Effector CD4-positive, alpha-beta T cell (primary cell): ENCODE data around the gene UBN2.
"Not testable (repeated sequence)": the region's sequence is repeated elsewhere in the genome, so short reads cannot be mapped to it uniquely, and the experiment has no call there.

Experiments used
- DNase-seq: peaks from one replicate; pipeline ENCODE4 v3.0.0-alpha.2; 2020
- total RNA-seq: gene quantifications from one replicate; lab custom pipeline; 2026; lab: John Stamatoyannopoulos, UW

UBN2 gene
- total RNA-seq = 41.7 reads per million, percentile 64 among the genes with 10 or more reads in this experiment

DNA sequence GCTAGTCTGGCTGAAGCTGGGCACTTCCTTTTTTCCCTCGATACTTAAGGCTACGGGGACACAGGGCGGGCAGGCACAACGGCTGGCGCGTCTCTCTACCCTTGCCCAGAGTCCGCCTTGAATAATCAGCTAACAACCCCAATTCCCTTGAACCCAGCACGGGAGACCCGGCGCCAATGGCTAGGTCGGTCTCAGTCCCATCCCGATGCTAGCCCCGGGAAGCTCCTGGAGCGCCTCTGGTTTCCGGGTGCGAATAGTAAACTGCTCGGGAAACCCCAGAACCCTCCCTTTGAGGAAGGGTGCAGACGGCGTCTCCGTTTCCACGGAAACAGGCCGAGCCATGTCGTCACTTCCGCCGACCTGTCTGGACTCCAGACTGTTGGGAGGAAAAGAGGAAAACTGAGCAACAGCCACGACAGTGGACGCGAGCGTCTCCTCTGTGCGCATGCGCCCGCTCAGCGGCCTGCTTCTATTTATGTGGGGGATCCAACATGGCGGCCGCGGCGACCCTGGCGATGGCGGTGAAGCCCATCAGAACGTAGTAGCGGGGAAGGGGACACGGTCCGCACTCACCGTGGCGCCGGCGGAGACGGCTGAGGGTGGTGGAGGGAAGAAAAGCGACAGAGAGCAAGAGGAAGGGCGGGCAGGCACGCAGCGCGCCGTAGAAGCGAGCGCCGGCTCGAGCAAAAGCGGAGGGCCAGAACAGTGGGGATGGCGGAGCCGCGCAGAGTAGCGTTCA is at the start of gene UBN2:
Gene UBN2 (plus strand): TSS at position 464 of the 739 bp plus-strand sequence. CDS start 248 bp downstream, at position 712.
- DNase-seq = peak; percentile 83

DNA sequence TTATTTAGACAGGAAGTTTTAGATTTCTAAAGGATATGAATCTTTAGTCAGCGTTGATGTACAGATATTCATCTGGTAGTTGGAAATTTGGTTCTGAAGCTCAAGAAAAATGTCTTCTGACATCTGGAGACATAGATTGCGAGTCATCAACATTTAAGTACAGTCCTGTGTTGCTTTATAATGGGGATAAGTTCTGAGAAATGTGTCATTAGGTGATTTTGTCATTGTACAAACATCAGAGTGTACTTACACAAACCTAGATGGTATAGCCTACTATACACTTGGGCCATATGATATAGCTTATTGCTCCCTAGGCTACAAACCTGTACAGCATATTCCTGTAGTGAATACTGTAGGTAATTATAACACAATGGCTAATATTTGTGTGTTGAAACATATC is 49.6 kb upstream of the UBN2 start:
- DNase-seq = no peak

DNA sequence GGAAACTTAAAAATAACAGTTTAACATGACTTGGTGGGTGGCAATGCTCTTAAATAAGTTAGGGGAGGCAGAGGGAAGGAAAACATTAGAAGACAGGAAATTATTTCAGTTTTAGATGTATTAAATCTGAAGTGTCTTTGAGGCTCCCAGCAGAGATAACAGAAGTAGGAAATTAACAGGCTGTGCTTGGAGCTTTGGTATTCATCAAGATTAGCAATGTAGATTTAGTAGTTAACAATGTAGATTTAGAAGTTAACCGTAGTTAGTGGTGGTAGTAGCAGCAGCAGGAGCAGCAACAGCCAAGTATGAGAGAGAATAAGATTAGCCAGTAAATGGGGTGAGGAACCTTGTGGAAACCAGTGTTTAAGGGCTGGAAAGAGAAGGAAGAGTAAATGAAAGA is 48.7 kb upstream of the UBN2 start:
- no peak for DNase-seq

DNA sequence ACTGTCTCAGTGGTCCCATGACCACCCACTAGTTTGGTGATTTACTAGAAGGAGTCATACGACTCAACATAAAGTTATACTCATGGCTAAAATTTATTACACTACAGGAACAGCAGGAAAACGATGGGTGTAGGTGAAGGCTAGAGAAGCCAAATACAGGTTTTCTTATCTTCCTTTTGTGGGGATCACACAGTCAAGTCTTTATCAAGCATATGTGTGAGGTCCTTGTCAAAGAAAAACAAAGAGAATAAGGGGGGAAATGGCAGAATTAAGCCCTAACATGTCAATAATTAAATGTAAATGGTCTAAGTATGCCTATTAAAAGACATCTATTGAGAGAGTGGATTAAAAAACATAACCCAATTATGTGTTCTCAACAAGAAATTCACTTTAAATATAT is 47.8 kb upstream of the UBN2 start:
- DNase-seq = no peak

- no peak for DNase-seq
These were observed 47.1 kb upstream of the UBN2 start for GRCh38 chr7:139183878-139184338.

GRCh38 chr7:139186146-139186545 is 44.9 kb upstream of the UBN2 start:
- no peak for DNase-seq

DNA sequence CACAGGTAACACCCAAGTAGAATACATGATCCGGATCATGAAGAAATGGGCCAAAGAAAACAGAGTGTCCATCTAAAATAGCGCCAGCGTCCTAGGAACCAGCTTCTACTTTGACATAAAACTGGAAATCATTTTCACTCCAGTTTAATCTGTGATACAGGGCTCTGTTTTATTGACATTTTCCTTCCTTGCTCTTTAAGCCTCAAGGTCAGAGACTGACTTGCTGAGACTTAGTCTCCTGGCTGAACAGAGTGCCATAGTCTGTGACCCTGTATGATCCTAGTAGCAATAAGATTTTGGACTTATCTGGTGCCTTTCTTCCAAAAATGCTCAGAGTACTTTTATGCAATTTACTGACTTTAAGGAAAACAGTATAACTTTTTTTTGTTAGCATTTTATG is 41.7 kb upstream of the UBN2 start:
- DNase-seq = no peak

- no peak for DNase-seq
These were observed 38.9 kb upstream of the UBN2 start for GRCh38 chr7:139192014-139192706.

GRCh38 chr7:139200382-139200781 is 30.7 kb upstream of the UBN2 start:
- no peak for DNase-seq

GRCh38 chr7:139203992-139204391 is 27.0 kb upstream of the UBN2 start:
- no peak for DNase-seq

DNA sequence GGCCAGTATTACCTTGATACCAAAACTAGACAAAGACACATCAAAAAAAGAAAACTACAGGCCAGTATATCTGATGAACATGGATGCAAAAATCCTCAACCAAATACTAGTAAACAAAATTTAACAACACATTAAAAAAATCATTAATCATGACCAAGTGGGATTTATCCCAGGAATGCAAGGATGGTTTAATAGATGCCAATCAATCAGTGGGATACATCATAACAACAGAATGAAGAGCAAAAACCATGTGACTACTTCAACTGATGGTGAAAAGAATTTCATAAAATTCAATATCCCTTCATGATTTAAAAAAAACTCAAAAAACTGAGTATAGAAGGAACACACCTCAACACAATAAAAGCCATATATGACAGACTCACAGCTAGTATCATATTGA is 25.2 kb upstream of the UBN2 start:
- DNase-seq = no peak

- no peak for DNase-seq
These were observed 18.9 kb upstream of the UBN2 start for GRCh38 chr7:139212133-139212532.

DNA sequence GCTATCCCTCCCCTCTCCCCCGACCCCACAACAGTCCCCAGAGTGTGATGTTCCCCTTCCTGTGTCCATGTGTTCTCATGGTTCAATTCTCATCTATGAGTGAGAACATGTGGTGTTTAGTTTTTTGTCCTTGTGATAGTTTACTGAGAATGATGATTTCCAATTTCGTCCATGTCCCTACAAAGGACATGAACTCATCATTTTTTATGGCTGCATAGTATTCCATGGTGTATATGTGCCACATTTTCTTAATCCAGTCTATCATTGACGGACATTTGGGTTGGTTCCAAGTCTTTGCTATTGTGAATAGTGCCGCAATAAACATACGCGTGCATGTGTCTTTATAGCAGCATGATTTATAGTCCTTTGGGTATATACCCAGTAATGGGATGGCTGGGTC is 17.5 kb upstream of the UBN2 start:
- DNase-seq = not testable (repeated sequence)

DNA sequence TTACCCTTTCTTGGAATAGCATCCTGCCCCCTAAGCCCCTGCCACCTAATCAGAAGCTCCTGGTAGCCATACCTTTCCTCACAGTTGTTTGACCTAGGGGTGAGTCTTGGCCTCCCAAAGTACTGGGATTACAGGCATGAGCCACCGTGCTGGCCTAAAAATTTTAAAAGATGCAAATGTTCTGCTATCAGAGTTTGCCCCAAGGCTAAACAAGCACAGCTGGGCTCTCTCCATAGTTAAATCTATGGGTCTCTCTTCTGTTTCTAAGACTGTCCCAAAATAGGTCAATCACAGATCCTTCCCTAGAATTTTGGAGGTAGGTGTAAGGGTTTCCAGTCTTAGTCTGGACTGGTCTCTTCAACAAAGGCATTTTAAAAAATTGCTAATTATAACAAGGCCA is 12.9 kb upstream of the UBN2 start:
- DNase-seq = no peak

DNA sequence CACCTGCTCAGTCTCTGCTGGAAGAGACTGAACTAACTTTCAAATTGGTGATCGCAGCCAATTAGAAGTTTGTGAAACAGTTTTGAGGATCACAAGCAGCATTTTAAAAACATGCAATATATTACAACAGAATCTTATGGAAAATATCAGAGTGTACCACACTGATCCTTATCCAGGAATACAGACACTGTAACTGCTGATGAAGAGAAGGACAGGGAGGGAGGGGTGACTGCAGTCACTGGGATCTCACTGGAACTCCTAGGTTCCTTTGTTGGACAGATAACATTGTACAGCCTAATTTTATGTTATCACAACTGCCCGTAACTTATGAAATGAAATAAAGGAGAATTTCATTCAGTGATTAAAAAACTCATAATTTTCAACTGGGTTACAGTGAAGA is 6.8 kb upstream of the UBN2 start:
- DNase-seq = no peak

GRCh38 chr7:139224836-139225235 is 6.2 kb upstream of the UBN2 start:
- DNase-seq = not testable (repeated sequence)

DNA sequence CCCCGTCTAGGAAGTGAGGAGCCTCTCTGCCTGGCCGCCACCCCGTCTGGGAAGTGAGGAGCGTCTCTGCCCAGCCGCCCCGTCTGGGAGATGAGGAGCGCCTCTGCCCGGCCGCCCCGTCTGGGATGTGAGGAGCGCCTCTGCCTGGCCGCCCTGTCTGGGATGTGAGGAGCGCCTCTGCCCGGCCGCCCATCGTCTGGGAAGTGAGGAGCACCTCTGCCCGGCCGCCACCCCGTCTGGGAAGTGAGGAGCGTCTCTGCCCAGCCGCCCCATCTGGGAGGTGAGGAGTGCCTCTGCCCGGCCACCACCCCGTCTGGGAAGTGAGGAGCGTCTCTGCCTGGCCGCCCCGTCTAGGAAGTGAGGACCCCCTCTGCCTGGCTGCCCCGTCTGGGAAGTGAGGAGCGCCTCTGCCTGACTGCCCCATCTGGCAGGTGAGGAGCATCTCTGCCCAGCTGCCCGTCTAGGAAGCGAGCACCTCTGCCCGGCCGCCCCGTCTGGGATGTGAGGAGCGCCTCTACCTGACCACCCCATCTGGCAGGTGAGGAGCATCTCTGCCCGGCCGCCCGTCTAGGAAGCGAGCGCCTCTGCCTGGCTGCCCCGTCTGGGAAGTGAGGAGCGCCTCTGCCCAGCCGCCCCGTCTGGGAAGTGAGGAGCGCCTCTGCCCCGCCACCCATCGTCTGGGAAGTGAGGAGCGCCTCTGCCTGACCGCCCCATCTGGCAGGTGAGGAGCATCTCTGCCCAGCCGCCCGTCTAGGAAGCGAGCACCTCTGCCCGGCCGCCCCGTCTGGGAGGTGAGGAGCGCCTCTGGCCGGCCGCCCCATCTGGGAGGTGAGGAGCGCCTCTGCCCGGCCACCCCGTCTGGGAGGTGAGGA is 5.5 kb upstream of the UBN2 start:
- not testable (repeated sequence) for DNase-seq

DNA sequence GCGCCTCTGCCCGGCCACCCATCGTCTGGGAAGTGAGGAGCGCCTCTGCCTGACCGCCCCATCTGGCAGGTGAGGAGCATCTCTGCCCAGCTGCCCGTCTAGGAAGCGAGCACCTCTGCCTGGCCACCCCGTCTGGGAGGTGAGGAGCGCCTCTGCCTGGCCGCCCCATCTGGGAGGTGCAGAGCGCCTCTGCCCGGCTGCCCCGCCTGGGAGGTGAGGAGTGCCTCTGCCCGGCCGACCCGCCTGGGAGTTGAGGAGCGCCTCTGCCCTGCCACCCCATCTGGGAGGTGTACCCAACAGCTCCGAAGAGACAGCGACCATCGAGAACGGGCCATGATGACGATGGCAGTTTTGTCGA is 4.9 kb upstream of the UBN2 start:
- not testable (repeated sequence) for DNase-seq

- DNase-seq = not testable (repeated sequence)
These were observed 4.0 kb upstream of the UBN2 start for GRCh38 chr7:139226988-139227488.

- DNase-seq = no peak
These were observed 1.0 kb upstream of the UBN2 start for GRCh38 chr7:139230023-139230422.

DNA sequence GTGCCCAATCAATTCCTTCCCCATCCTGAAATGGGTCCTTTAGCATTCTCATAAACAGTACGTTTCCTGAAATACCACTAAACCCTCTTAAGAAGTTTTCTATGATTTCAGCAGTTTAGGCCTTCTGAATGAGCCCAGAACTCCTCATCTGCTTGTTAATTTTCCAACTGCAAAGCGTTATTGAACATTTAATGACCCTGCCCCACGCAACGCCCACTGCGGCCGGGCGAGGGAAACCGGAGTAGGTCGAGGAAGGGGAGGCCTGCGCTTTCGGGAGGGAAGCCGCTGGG is 608 bp upstream of the UBN2 start:
- DNase-seq = peak; percentile 18

- no peak for DNase-seq
These were observed 708 bp downstream of the UBN2 start for GRCh38 chr7:139231513-139232376.
